GDM1 (cell line): ENCODE data around the gene KLHL29.

Experiments
- DNase-seq: peaks from one replicate; lab custom pipeline; 2025; lab: John Stamatoyannopoulos, UW

KLHL29 gene

DNA sequence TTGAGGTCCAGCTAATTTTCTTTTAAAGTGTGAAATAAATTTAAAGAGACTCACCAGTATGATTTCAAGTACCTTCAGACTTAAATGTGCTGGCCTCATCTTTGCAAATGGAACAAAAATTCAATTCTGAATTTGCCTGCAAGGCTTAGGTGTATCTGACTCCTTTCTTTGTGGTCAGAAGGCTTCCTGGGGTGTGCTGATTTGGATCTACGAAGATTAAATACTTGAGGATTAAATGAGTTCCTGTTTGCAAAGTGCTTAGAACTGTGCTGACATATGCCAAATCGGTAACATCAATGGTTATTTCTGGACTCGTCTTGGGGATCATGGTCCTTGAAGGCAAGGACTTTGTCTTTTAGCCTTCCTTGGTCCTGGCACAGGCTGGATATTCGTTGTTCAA lies 9.7 kb downstream of the KLHL29 start:
- no peak for DNase-seq

- DNase-seq = no peak
These were observed 12.5 kb downstream of the KLHL29 start for GRCh38 chr2:23397478-23397877.

DNA sequence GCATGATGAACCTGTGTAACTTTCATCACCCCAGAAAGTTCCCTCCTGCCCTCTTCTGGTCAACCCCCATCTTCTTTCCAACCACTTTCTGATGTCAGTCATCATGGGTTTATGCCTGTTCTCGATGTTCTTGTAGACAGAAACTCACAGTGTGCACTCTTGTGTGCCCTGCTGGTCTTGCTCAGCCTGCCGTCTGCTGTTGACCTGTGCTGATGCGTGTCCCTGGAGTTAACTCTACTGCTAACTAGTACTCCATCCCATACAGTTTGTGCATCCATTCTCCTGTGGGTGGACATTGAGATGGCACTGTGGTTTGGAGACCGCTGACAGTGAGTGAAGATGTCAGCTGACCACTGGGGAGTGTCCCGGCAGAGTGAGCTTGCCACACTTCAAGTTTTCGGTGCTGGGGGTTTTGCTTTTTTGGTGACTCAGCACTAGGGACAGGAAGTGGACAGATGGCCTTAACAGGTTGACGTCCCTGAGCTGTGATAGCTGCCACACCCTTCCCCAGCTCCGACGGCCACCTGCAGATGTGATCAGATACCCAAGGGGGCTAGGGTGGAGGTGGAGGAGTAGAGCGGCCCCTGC lies 14.8 kb downstream of the KLHL29 start:
- no peak for DNase-seq

DNA sequence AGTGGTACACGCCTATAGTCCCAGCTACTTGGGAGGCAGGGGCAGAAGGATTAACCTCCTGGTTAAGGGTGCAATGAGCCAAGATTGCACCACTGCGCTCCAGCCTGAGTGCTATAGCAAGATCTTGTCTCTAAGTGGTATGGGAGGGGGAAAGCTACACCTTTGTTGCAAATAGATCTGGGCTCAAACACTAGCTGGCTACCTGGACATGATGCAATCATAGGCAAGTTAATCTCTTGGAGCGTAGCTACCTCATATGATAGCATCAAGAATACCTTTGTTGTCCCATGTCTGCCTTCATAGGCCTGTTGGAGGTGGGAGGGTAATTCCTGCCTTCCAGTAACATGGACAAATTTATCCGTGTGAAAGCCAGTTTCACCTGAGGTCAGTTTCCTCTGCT lies 15.7 kb downstream of the KLHL29 start:
- no peak for DNase-seq

DNA sequence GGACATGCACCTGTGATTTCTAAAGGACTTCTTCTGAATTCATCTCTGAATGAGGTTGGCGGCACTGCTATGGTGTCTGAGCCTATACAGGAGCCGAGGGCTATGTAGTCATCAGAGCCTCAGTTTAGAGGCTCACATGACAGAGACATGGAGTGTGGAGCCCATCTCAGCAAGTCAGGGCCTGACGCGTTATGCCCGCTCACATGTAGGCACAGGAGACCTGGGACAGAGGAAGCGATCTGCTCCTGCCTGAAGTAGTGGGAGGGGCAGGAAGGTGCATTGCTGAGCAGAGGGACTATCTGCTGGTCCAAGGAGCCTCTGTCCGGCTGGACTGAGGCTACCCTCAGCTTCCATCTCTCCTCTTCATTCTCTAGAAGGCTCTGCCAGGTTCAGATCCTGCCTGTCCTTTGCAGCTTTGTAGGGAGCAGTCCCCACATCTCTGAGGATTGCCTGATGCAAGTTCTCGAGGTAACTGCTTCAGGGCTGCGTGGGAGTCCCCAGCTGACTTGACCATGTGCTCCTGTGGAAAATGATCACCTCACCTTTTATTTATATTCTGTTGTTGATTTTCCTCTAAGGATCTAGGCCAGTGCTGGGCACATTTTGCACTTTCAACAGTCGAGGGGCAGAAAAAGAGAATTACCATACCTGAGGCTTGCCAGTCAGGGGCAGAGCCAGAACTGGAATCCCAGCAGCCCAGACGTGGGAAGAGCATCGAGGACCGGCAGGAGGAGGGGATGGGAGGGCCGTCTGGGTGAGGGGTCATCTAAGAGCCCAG lies 16.6 kb downstream of the KLHL29 start:
- DNase-seq = no peak

GRCh38 chr2:23402205-23402740 lies 17.3 kb downstream of the KLHL29 start:
- no peak for DNase-seq

DNA sequence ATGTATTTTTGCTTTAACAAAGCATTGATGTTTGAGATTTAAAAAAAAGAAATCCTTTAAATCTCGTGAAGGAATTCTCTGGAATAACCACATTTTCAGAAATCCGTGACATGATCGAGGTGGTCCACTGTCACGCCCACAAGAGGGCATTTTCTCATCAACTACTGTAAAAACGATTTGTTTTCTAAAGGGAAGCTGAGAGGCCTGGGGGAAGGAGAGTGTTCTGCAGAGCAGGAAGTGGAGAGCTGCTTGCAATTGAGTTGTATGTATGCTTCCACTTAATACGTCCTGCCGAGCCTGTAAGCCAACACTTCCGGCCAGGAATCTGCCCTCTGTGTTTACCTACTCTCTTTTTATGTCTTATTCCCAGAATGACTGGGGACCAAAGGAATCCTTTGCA lies 19.4 kb downstream of the KLHL29 start:
- DNase-seq = no peak

DNA sequence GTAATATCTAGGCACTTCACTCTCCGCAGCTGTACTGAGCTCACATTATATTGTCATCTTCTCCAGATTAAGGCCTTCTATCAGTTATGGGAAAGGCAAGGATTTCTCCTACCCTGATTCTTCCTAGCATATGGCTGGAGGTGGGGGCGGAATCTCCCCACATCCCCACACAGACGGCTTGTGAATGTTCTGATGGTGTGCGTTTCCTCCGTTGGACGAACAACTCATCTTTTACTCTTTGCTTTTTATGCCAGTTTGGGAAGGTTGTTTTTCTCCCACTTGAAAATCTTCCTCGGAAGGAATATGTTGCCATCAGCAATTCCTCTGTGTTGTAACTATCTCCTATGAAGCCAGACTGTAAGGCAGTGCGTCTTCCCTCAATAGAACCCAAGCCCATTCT lies 24.3 kb downstream of the KLHL29 start:
- DNase-seq = no peak

DNA sequence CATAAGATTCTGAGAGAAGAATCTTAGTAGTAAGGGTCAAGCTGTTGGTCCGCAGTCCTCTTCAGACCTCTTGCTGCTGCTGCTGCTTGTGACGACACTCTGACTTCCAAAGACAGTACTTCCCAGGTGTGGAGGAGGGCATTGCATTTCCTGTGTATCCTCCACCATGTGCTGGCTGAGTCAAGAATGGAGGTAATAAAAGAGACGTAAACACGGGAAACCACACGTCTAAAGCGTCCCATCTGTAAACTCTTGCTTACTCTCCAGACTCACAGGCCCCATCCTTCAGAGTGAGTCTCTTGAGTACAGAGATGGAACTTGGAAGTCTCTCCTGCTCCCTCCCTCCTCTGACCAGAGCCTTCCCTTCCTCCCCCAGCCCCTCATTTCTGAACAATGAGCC lies 25.6 kb downstream of the KLHL29 start:
- DNase-seq = no peak

- no peak for DNase-seq
These were observed 26.9 kb downstream of the KLHL29 start for GRCh38 chr2:23411752-23412431.

DNA sequence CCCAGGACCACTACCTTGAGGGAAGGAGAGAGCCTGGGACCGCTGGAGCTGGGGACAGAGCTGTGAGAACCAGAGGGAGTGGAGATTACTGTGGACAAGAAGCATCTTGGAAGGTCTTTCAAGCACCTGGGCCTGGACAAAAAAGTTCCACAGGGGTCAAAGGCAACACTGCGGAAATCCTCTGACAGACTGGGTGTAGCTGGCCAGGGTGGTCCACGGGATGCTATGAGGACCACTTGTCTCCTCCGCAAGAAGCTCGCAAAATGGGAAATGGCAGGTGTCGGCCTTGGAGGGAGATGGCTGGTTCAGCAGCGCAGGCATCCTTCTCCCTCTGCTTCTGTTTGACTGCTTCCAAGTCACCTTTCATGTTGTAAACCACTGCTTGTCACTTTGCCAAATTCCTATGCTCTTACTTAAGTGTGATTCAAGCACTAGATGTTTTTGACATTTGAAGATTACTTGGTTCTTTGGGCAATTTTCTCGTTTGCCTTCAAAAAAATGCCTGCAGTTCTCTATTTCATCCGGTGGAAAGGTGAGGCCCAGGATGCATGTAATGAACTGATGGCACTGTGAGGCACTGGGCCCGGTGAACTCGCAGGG lies 27.7 kb downstream of the KLHL29 start:
- DNase-seq = no peak

- DNase-seq = no peak
These were observed 28.7 kb downstream of the KLHL29 start for GRCh38 chr2:23413641-23414040.

DNA sequence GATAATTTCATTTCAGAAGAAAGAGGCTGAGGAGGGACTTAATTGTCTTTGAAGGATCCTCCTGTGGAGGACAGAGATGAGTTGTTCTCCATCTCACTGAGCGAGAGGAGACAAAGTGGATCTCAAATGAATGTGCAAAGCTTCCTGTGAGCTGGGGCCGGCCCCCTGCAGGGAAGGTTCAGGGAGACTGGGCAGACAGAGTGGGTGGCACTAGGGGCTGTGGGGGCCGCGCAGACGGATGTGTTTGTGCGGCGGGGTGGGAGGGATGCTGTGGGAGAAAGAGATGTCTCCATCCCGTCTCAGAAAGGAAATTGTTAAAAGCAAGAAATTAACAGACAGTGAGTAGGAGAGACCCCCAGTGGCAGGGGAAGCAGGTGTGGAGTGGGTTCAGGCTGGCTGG lies 29.1 kb downstream of the KLHL29 start:
- DNase-seq = no peak

- DNase-seq = no peak
These were observed 29.9 kb downstream of the KLHL29 start for GRCh38 chr2:23414871-23415270.

DNA sequence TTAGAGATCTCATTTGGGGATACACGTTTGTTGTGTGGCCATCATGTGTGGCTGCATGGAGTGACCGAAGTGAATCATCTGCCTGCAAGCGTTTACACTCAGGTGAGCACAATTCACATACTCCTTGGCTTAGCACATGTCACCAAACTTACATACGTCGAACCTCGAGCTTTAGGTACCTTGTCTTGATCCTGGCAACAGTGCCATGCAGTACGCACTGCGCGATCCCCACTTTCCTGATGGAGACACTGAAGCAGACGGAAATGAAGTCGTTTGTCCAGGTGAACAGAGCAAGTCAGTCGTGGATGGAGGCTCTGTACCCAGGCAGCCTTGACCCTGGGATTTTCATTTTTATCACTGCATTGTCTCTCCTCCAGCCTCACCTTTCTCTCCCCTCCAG lies 32.3 kb downstream of the KLHL29 start:
- no peak for DNase-seq

DNA sequence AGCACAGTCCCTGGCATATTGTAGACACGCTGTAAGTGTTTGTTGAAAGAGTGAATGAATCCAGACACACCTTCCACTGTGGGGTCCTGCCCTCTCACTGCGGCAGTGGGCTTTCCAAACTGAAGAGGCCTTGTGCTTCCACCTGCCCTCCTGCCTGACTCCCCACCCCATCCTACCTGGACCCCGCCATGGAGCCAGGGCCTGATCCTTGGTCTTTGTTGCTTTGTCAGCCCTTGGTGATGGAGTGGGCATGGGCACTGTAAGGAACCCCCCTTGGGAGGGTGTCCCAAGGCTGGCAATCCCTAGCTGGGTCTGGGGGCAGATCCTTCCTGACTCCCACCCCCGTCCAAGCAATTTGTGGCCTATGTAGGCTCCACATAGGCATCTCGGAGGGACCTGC lies 33.1 kb downstream of the KLHL29 start:
- no peak for DNase-seq

- DNase-seq = no peak
These were observed 33.5 kb downstream of the KLHL29 start for GRCh38 chr2:23418461-23418911.

GRCh38 chr2:23419171-23420090 lies 34.5 kb downstream of the KLHL29 start:
- no peak for DNase-seq

GRCh38 chr2:23420091-23420839 lies 35.3 kb downstream of the KLHL29 start:
- no peak for DNase-seq

GRCh38 chr2:23420840-23421476 lies 36.0 kb downstream of the KLHL29 start:
- DNase-seq = no peak
